HCT116 (cell line): ENCODE measurements around the gene LIPM. TPM values are rescaled to one million over a fixed set of nuclear protein-coding genes. Genes with fewer than 3 reads are reported as not detected.

Experiments used
- ATAC-seq: fragments of 200-7000 bp; cut with Tn5 transposase; 2 replicates; pipeline ENCODE4 v1.9.1; 2020; ENCODE audit warnings: mild to moderate bottlenecking, moderate library complexity
- BruUV-seq: library from RNA; stranded (reverse); fragments of 400-500 nt; replicated peaks from 2 replicates; lab custom pipeline; 2021; lab: Mats Ljungman, UMichigan
- CTCF ChIA-PET: fragments of 300-600 bp; sonication (Branson Sonifier 250); formaldehyde crosslinking; loops from one replicate; lab custom pipeline; 2021; ENCODE audit warnings: antibody characterized with exemption; lab: Charles Lee
- POLR2A ChIA-PET: fragments of 300-600, 350-600 bp; sonication (Branson Sonifier 250); formaldehyde crosslinking; loops from one replicate; lab custom pipeline; 2021; ENCODE audit warnings: antibody characterized with exemption; lab: Charles Lee
- RAD21 ChIA-PET, 2 experiments: fragments of 300-600 bp; sonication (Branson Sonifier 250); formaldehyde crosslinking; loops; one replicate each; lab custom pipeline; 2023; ENCODE audit warnings: low total read pairs in 2 of 2; ENCODE audit not compliant: uncharacterized antibody in 2 of 2, unreplicated experiment in 2 of 2, low non-redundant PET in 1 of 2; lab: Charles Lee
- DNase-seq: peaks from one replicate; pipeline ENCODE4 v3.0.0-alpha.2; 2010; ENCODE audit warnings: low read depth, low spot score
- H2AFZ ChIP-seq: fragments of 200-600 bp; shearing (Covaris generic), sonication (generic); 2 replicates; pipeline ENCODE4 v1.6.1; 2017; ENCODE audit warnings: low read depth, mixed run types, mixed read lengths, antibody characterized with exemption, low read length; ENCODE audit not compliant: poor library complexity, severe bottlenecking
- H3K27ac ChIP-seq: 2 replicates; pipeline ENCODE4 v1.5.1; 2012; ENCODE audit warnings: low read depth, low read length
- H3K27me3 ChIP-seq: fragments of 200-600 bp; sonication (generic); 2 replicates; pipeline ENCODE4 v1.6.1; 2016; ENCODE audit warnings: mixed run types, low read length, mixed read lengths; ENCODE audit not compliant: insufficient read depth
- H3K36me3 ChIP-seq, 2 experiments: fragments of 200-500 bp in 1 of 2; fragments of 200-600 bp in 1 of 2; sonication (Bioruptor generic) in 1 of 2; sonication (generic) in 1 of 2; 2 replicates each; pipeline versions ENCODE4 v1.5.1 to v1.6.1; 2014 to 2016; ENCODE audit warnings: low read length in 2 of 2, inconsistent platforms in 1 of 2, mixed read lengths in 1 of 2, mixed run types in 1 of 2; ENCODE audit not compliant: insufficient read depth in 2 of 2, control insufficient read depth in 1 of 2
- H3K4me1 ChIP-seq, 2 experiments: fragments of 200-600 bp in 1 of 2; sonication (generic) in 1 of 2; 2 replicates each; pipeline versions ENCODE4 v1.5.1 to v1.6.1; 2012 to 2017; ENCODE audit warnings: low read length in 2 of 2, inconsistent platforms in 1 of 2, mild to moderate bottlenecking in 1 of 2, mixed read lengths in 1 of 2, mixed run types in 1 of 2, moderate library complexity in 1 of 2; ENCODE audit not compliant: insufficient read depth in 2 of 2, control insufficient read depth in 1 of 2
- H3K4me2 ChIP-seq: fragments of 200-600 bp; sonication (generic); 2 replicates; pipeline ENCODE4 v1.6.1; 2017; ENCODE audit warnings: mixed run types, low read length, mixed read lengths
- H3K4me3 ChIP-seq, 2 experiments: fragments of 200-600 bp in 1 of 2; sonication (generic) in 1 of 2; replicated peaks in 1 of 2; 2 replicates each; pipeline ENCODE4 v1.5.1; 2011 to 2016; ENCODE audit warnings: low read length in 2 of 2, control low read depth in 1 of 2, low read depth in 1 of 2, mild to moderate bottlenecking in 1 of 2, mixed read lengths in 1 of 2, mixed run types in 1 of 2
- H3K79me2 ChIP-seq: fragments of 200-600 bp; sonication (generic); 2 replicates; pipeline ENCODE4 v1.6.1; 2017; ENCODE audit warnings: mild to moderate bottlenecking, mixed run types, low read length, moderate library complexity, mixed read lengths; ENCODE audit not compliant: insufficient read depth
- H3K9ac ChIP-seq: fragments of 200-600 bp; sonication (generic); 2 replicates; pipeline ENCODE4 v1.6.1; 2016; ENCODE audit warnings: low read length, mixed read lengths
- H3K9me2 ChIP-seq: fragments of 200-600 bp; sonication (generic), shearing (Covaris generic); 2 replicates; pipeline ENCODE4 v1.6.1; 2017; ENCODE audit warnings: mixed run types, mild to moderate bottlenecking, moderate library complexity; ENCODE audit not compliant: insufficient read depth
- H3K9me3 ChIP-seq, 2 experiments: fragments of 200-500 bp in 1 of 2; fragments of 200-600 bp in 1 of 2; sonication (Bioruptor generic) in 1 of 2; sonication (generic) in 1 of 2; 2 replicates each; pipeline ENCODE4 v1.6.1; 2014 to 2017; ENCODE audit warnings: low read length in 2 of 2, mixed read lengths in 2 of 2, inconsistent platforms in 1 of 2, low read depth in 1 of 2, mild to moderate bottlenecking in 1 of 2, mixed run types in 1 of 2, moderate library complexity in 1 of 2; ENCODE audit not compliant: control insufficient read depth in 1 of 2, insufficient read depth in 1 of 2
- H4K20me1 ChIP-seq: fragments of 200-600 bp; sonication (generic), shearing (Covaris generic); 2 replicates; pipeline ENCODE4 v1.6.1; 2017; ENCODE audit warnings: mixed run types, mild to moderate bottlenecking, moderate library complexity; ENCODE audit not compliant: insufficient read depth
- CEBPB ChIP-seq: IDR thresholded peaks from 2 replicates; pipeline ENCODE4 v1.6.1; 2012; ENCODE audit warnings: low read depth
- CTCF ChIP-seq, 3 experiments: fragments of 200-600 bp in 1 of 3; sonication (generic) in 1 of 3; IDR thresholded peaks in 2 of 3; conservative IDR thresholded peaks in 1 of 3; 2 replicates each; pipeline ENCODE4 v1.5.1; 2012 to 2017; ENCODE audit warnings: low read depth in 2 of 3, low read length in 2 of 3, antibody characterized with exemption in 1 of 3, borderline replicate concordance in 1 of 3, control low read depth in 1 of 3, mild to moderate bottlenecking in 1 of 3, mixed read lengths in 1 of 3, mixed run types in 1 of 3, moderate library complexity in 1 of 3; ENCODE audit not compliant: insufficient read depth in 1 of 3
- ELF1 ChIP-seq: IDR thresholded peaks from 2 replicates; pipeline ENCODE4 v1.6.1; 2012; ENCODE audit warnings: low read depth, borderline replicate concordance
- EZH2 ChIP-seq: fragments of 200-600 bp; sonication (generic); IDR thresholded peaks from 2 replicates; pipeline ENCODE4 v1.6.1; 2017; ENCODE audit warnings: antibody characterized with exemption, mixed run types
- MAX ChIP-seq: IDR thresholded peaks from 2 replicates; pipeline ENCODE4 v1.6.1; 2012
- POLR2A ChIP-seq: IDR thresholded peaks from 2 replicates; pipeline ENCODE4 v1.7.0; 2011; ENCODE audit warnings: borderline replicate concordance; ENCODE audit not compliant: insufficient read depth, insufficient read length; ENCODE audit errors: extremely low read depth
- SIN3A ChIP-seq: IDR thresholded peaks from 2 replicates; pipeline ENCODE4 v1.6.1; 2012; ENCODE audit warnings: low read depth
- YY1 ChIP-seq: IDR thresholded peaks from 2 replicates; pipeline ENCODE4 v1.6.1; 2011; ENCODE audit warnings: low read length, low read depth, moderate library complexity, mild to moderate bottlenecking; ENCODE audit not compliant: insufficient replicate concordance; ENCODE audit errors: extremely low read depth
- ZNF274 ChIP-seq: fragments of 200-500 bp; sonication (Bioruptor generic); IDR thresholded peaks from 2 replicates; pipeline ENCODE4 v1.6.1; 2014; ENCODE audit warnings: mild to moderate bottlenecking, low read depth, low read length, inconsistent platforms
- intact Hi-C: fragments of 100-400 bp; cut with micrococcal nuclease; formaldehyde crosslinking; loops from 2 replicates; pipeline ENCODE4 v1.10.0; 2022
- total RNA-seq: library from RNA; stranded (reverse); gene quantifications from one replicate; pipeline ENCODE4 v1.2.1, GENCODE V29; 2021; ENCODE audit not compliant: unreplicated experiment

Gene LIPM
- total RNA-seq, 1 experiment from 2014 or later = not detected

DNA sequence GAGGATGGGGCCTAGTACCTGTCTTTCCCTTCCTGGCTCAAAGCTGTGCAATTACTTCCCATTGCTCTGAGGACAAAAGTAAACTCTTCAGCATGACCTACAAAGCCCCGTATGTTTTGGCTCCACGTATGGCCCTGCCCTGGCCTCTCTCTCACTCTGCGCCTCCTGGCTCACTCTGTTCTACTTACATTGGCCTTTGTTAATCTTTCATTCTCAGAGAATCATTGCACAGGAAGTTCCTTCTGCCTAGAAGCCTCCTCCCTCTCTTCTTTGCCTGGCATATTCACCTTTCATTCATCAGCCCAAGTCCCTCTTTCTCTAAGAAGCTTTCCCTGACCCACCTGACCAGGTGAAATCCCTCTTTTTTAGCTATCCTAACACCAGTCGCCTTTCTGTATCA lies 23.9 kb downstream of the LIPM start:
- H3K4me3 ChIP-seq = no peak overlapping the region
- no peak for ATAC-seq
- CTCF ChIA-PET = interaction anchor here (1.0 kb wide), 2 partner anchors 106 to 261 kb away, joined by 4 read pairs; no protein-coding TSS in a partner anchor
- POLR2A ChIA-PET = no interaction called here
- no peak overlapping the region for H2AFZ ChIP-seq
- no peaks in the 10 kb centered on the region for H3K36me3 ChIP-seq
- H3K9me2 ChIP-seq = no peaks in the 10 kb centered on the region
- H3K27me3 ChIP-seq = no peaks in the 10 kb centered on the region
- RAD21 ChIA-PET = no interaction called here
- no peak overlapping the region for H3K4me2 ChIP-seq
- peaks cover 3 to 6% of the 10 kb centered on the region in 2 experiments; a peak in 1 of 4 replicates for H3K4me1 ChIP-seq
- intact Hi-C loops = no loop called here
- H3K9ac ChIP-seq = no peak overlapping the region
- TF ChIP-seq CTCF (IDR thresholded peaks at IDR 0.05 in 2 of 3, conservative IDR thresholded peaks at IDR 0.05 in 1 of 3; ENCODE audit: borderline replicate concordance in 1 of 3, insufficient read depth in 1 of 3, low read depth in 2 of 3, low read length in 2 of 3) = no peak
- no peak for TF ChIP-seq ELF1
- TF ChIP-seq MAX = no peak
- no peak for TF ChIP-seq ZNF274
- TF ChIP-seq YY1 = no peak
- no peak for TF ChIP-seq SIN3A
- TF ChIP-seq CEBPB = no peak
- no peak for TF ChIP-seq EZH2
- TF ChIP-seq POLR2A = no peak
- TF ChIP-seq, all 23 proteins: peak for 0
- H3K79me2 ChIP-seq = no peaks in the 10 kb centered on the region
- no peak overlapping the region for H3K27ac ChIP-seq
- no peak for DNase-seq
- BruUV-seq = no TSS peak
- no peaks in the 10 kb centered on the region for H3K9me3 ChIP-seq
- no peaks in the 10 kb centered on the region for H4K20me1 ChIP-seq
